IPS-15b (cell line): Measurements from ENCODE around the gene RPH3AL.

Experiments used
- H3K27me3 ChIP-seq: one replicate; pipeline ENCODE4 v1.6.1; 2013; ENCODE audit warnings: low read length; ENCODE audit not compliant: control insufficient read depth, insufficient read depth
- H3K36me3 ChIP-seq: one replicate; pipeline ENCODE4 v1.6.1; 2013; ENCODE audit warnings: low read length; ENCODE audit not compliant: control insufficient read depth, insufficient read depth
- H3K4me1 ChIP-seq: one replicate; pipeline ENCODE4 v1.6.1; 2013; ENCODE audit warnings: mild to moderate bottlenecking, low read length; ENCODE audit not compliant: control insufficient read depth, insufficient read depth
- H3K4me3 ChIP-seq: one replicate; pipeline ENCODE4 v1.5.1; 2013; ENCODE audit warnings: low read depth, low read length
- H3K9ac ChIP-seq: one replicate; pipeline ENCODE4 v1.6.1; 2013; ENCODE audit warnings: low read depth, mild to moderate bottlenecking, low read length
- H3K9me3 ChIP-seq: one replicate; pipeline ENCODE4 v1.6.1; 2013; ENCODE audit warnings: mild to moderate bottlenecking, low read length; ENCODE audit not compliant: control insufficient read depth, insufficient read depth

Gene RPH3AL, protein sequence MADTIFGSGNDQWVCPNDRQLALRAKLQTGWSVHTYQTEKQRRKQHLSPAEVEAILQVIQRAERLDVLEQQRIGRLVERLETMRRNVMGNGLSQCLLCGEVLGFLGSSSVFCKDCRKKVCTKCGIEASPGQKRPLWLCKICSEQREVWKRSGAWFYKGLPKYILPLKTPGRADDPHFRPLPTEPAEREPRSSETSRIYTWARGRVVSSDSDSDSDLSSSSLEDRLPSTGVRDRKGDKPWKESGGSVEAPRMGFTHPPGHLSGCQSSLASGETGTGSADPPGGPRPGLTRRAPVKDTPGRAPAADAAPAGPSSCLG

DNA sequence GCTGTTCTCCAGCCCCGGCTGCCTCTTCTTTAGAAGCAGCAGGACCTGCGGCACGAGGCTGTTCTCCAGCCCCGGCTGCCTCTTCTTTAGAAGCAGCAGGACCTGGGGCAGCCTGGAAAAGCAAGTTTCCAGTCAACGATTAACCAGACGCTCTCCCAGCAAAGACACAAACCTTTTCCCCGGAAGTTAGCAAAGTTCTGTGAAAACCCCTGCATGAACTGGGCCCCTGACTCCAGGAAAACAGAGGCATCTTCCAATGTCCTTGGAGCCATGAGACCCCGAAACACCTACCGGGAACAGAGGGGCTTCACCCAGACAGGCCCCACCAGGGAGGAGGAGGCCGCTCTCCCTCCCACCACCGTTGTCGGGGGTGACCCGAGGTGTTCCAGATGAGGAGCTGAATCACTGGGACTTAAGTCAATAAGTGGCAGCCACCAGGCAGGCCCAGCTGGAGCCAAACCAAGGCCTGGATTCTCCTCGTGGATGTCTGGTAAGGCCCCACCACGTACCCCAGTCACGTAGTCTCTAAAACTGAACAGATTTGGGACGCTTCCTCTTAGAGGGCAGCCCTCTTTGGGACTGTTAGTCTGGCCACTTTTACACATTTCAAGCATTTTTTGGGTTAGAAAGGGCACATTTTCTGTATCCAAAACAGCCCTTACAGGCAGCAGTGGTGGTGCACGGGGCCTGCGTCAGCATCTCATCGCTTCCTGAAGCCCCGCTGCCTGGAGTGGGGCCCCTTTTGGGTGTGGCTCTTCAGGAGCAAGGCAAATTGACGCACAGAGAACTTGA lies at the start of gene RPH3AL:
Gene RPH3AL, minus strand, starts transcription at position 387 of the 792 bp plus-strand sequence. CDS start 25,264 bp downstream, outside the sequence.
- Histone ChIP-seq H3K9ac (no peak within 1 kb of the TSS), H3K4me3 (no peak within 1 kb of the TSS), H3K36me3 (no peaks in the 10 kb centered on the region), H3K4me1 (no peaks in the 10 kb centered on the region), H3K27me3 (no peaks in the 10 kb centered on the region), H3K9me3 (no peaks in the 10 kb centered on the region)

DNA sequence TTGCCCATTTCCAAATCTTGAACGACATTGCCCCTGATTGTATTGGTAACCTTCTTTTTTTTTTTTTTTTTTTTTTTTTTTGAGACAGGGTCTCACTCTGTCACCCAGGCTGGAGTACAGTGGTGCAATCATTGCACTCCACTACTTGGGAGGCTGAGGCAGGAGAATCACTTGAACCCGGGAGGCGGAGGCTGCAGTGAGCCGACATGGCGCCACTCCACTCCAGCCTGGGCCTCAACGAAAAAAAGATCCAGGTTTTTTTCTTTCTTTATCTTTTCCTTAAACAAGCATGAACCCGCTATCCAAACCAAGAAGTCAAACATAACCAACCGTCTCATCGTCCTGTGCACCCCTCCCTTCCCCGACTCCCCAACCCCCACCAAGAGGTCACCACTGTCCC lies 47.6 kb upstream of the RPH3AL start:
- Histone ChIP-seq H3K4me3 (no peak overlapping the region), H3K4me1 (no peaks in the 10 kb centered on the region), H3K36me3 (no peaks in the 10 kb centered on the region), H3K9me3 (no peaks in the 10 kb centered on the region), H3K9ac (no peak overlapping the region), H3K27me3 (no peaks in the 10 kb centered on the region)

DNA sequence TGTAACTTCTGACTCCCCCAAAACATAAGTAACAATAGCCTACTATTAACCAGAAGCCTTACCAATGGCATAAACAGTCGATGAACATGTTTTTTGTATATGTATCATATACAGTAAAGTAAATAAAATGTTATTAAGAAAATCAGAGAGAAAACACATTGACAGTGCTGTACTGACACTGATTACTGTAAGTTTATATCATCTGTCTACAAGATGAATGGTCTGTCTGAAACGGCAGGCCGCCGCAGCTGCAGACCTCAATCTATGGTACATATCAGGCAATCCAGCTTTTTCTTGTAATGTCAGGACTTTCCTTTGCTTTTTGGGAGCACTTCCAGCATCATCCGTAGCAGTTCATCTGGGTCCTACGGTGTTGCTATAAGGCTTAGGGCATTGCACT lies 44.2 kb upstream of the RPH3AL start:
- H3K36me3 ChIP-seq = no peaks in the 10 kb centered on the region
- no peak overlapping the region for H3K4me3 ChIP-seq
- H3K4me1 ChIP-seq = no peaks in the 10 kb centered on the region
- H3K27me3 ChIP-seq = no peaks in the 10 kb centered on the region
- no peaks in the 10 kb centered on the region for H3K9me3 ChIP-seq
- H3K9ac ChIP-seq = no peak overlapping the region

DNA sequence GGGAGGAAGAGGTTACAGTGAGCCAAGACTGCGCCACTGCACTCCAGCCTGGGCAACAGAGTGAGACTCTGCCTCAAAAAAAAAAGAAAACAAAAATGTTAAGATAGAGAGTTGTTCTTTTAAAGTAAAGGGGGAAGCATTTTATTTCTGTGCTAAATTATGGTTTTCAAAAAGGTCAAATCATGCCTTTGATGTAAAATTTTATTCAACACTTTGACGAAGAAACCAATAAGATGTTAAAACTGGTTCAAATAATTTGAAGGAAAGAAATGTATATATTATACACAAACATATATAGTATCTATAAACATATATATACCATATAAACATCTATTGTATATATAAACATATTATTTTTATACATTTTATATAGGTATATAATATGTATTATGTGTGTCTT lies 43.4 kb upstream of the RPH3AL start:
- Histone ChIP-seq H3K4me3 (no peak overlapping the region), H3K9ac (no peak overlapping the region), H3K9me3 (no peaks in the 10 kb centered on the region), H3K4me1 (no peaks in the 10 kb centered on the region), H3K27me3 (no peaks in the 10 kb centered on the region), H3K36me3 (no peaks in the 10 kb centered on the region)

DNA sequence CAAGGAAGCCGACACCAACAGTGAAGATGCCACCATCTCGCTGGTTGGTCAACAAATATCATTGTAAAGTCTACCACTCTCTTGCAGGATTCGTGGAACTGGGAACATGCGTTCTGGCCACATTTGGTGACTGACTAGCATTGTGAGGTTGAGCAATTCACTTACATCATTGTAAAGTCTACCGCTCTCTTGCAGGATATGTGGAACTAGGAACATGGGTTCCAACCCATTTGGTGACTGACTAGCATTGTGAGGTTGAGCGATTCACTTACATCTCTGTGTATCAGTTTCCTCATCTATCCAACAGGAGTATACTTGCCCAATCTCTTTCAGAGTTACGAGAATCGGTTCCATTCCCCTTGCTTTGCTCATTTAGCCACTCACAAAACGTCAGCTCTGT lies 42.6 kb upstream of the RPH3AL start:
- no peaks in the 10 kb centered on the region for H3K9me3 ChIP-seq
- H3K36me3 ChIP-seq = no peaks in the 10 kb centered on the region
- H3K4me3 ChIP-seq = no peak overlapping the region
- no peaks in the 10 kb centered on the region for H3K4me1 ChIP-seq
- H3K27me3 ChIP-seq = no peaks in the 10 kb centered on the region
- H3K9ac ChIP-seq = no peak overlapping the region

DNA sequence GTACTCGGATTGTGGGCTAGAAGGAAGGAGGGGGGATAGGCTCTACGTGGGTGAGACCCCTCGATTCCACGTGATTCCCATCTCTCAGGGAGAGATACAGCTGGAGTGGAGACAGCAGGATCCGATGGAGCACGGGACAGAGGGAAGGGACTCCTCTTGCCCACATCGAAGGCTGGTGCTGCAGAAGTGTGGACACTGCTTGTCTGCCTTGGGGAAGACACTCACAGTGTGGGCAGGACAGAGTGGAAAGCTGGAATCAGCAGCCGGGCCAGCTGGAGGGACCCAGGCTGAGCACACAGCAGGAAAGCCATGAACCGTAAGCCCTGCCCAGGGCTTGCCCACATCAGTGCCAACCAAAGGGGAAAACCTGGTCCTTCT lies 42.1 kb upstream of the RPH3AL start:
- H3K4me1 ChIP-seq = no peaks in the 10 kb centered on the region
- no peaks in the 10 kb centered on the region for H3K9me3 ChIP-seq
- H3K27me3 ChIP-seq = no peaks in the 10 kb centered on the region
- no peaks in the 10 kb centered on the region for H3K36me3 ChIP-seq
- H3K4me3 ChIP-seq = no peak overlapping the region
- H3K9ac ChIP-seq = no peak overlapping the region

DNA sequence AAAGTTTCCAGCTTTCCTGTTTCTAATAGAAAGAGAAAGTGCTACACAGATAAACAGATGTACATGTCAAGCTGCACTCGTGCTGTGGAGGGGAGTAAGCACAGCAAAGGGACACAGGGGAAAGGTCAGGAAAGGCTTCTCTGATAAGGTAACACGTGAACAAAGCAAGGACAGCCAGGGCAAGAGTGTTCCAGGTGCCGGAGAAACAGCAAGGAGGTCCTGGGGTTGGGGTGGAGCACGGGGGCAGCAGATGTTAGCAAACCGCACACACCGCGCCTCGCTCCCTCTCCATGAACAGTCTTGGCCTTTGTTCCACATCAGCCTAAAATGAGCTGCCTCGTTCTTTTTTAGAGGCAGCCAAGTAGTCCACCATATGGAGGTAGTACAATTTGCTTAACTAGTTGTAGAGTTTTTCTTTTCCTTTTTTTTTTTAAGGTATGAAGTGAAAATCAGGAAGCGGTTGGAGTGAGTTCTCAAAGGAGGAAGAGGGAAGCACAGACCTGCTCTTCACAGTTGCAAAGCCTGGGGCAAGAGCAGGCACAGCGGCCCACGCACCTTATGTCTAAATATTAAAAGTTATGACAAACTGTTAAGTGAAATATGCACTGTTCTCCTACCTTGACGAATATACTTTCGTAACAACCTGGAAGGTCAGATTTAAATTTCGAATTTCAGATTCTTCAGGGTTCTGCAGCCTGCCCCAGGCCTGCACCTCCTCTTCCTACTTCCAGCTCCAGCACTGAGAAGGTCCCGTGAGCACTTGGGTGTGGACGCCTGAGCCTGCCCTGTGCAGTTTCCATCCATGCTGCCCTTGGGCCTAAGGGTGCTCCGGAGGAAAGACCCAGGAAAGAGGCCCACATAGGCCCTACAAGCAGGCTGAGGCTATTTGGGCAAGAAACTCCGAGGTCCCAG lies 41.5 kb upstream of the RPH3AL start:
- Histone ChIP-seq H3K4me1 (no peaks in the 10 kb centered on the region), H3K27me3 (no peaks in the 10 kb centered on the region), H3K4me3 (no peak overlapping the region), H3K9ac (no peak overlapping the region), H3K36me3 (no peaks in the 10 kb centered on the region), H3K9me3 (no peaks in the 10 kb centered on the region)

DNA sequence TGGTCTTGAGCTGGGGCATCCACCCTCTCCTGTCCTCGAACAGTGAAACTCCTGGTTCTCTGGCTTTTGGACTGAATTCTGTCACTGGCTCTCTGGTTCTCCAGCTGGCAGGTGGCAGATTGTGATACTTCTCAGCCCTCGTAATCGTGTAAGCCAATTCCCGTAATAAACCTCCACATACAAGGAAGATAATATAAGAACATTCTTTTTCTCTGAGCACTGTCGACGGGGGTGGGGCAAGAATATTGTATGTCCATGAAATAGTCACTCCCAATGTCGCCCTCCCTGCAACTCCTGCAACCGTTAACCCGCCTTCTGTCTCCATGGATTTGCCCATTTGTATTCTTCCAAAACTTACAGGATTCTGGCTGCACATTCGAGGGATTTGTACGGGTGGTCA lies 39.2 kb upstream of the RPH3AL start:
- H3K9me3 ChIP-seq = no peaks in the 10 kb centered on the region
- H3K27me3 ChIP-seq = peaks cover 5% of the 10 kb centered on the region
- H3K36me3 ChIP-seq = no peaks in the 10 kb centered on the region
- no peak overlapping the region for H3K9ac ChIP-seq
- H3K4me1 ChIP-seq = no peaks in the 10 kb centered on the region
- no peak overlapping the region for H3K4me3 ChIP-seq

DNA sequence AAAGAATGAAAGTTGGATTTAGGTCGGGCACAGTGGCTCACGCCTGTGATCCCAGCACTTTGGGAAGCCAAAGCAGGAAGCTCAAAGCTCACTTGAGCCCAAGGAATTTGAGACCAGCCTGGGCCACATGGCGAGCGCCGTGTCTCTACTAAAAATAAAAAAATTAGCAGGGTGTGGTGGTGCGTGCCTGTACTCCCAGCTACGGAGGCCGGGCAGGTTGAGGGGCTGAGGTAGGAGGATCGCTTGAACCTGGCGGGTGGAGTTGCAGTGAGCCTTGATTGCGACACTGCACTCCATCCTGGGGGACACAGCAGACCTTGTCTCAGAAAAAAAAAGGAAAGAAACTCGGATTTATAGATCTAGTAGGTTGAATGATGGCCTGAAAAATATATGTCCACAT lies 37.4 kb upstream of the RPH3AL start:
- Histone ChIP-seq H3K4me1 (no peaks in the 10 kb centered on the region), H3K9me3 (no peaks in the 10 kb centered on the region), H3K9ac (no peak overlapping the region), H3K4me3 (no peak overlapping the region), H3K27me3 (peaks cover 12% of the 10 kb centered on the region), H3K36me3 (no peaks in the 10 kb centered on the region)

DNA sequence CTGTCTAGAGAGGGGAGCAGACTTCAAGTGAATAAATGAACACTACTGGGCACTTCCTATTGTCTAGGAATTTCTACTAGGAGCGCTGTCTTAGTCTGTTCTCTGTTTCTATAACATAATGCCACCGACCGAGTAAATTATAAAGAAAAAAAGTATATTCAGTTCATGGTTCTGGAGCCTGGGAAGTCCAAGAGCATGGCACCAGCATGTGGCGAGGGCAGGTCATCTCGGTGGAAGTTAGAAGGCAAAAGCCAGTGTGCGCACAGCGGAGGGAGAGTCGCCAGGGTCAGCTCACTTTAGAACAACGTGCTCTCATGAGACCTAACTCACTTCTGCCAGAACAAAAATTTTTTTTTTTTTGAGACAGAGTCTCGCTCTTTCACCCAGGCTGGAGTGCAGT lies 35.5 kb upstream of the RPH3AL start:
- H3K9me3 ChIP-seq = no peaks in the 10 kb centered on the region
- peaks cover 28% of the 10 kb centered on the region for H3K27me3 ChIP-seq

DNA sequence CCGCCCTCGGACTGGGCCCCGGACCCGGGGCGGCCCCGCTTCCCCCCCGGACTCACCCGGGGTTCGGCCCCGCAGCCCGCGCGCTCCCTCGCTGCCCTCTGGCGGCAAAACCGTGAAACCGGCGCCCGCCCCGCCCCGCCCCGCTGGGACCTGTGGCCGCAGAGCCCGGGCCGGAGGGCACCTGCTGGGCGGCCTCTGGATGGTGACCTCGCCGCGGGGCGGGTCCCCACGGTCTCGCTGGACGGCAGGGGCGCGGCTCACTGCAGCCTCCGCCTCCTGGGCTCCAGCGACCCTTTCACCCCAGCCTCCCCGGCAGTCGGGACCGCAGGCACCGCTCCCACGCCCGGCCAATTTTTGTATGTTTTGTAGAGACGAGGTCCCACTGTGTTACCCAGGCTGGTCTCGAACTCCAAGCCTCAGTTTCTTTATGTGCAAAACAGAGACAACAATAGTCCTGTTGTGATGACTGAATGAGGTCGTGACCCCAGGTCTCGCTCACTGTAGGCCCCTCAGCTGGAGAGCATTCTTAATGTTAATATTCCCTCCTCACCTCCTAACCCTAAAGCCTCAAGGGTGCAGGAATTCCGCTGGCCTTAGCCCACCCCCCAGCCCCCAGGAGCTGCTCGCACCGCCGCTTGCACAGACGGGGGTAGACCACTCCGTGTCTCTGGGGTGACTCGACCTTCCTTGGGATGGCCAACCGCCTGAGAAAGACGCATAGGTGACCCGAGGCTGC lies 33.7 kb upstream of the RPH3AL start:
- Histone ChIP-seq H3K4me1 (peaks cover 11% of the 10 kb centered on the region), H3K9ac (no peak overlapping the region), H3K36me3 (no peaks in the 10 kb centered on the region), H3K4me3 (peak overlapping the region; percentile 26), H3K9me3 (no peaks in the 10 kb centered on the region), H3K27me3 (peaks cover 34% of the 10 kb centered on the region)

More for the DNA sequence above, 35.5 kb upstream of the RPH3AL start:
- H3K9ac ChIP-seq = no peak overlapping the region
- no peaks in the 10 kb centered on the region for H3K36me3 ChIP-seq
- peaks cover 4% of the 10 kb centered on the region for H3K4me1 ChIP-seq
- no peak overlapping the region for H3K4me3 ChIP-seq
